IPS DF 4.7 (cell line): ENCODE measurements around the gene SAFB2.

ENCODE experiments used
- DNase-seq: peaks from one replicate; pipeline ENCODE4 v3.0.0-alpha.2; 2013; ENCODE audit warnings: low spot score; ENCODE audit errors: extremely low read depth

The SAFB2 gene

DNA sequence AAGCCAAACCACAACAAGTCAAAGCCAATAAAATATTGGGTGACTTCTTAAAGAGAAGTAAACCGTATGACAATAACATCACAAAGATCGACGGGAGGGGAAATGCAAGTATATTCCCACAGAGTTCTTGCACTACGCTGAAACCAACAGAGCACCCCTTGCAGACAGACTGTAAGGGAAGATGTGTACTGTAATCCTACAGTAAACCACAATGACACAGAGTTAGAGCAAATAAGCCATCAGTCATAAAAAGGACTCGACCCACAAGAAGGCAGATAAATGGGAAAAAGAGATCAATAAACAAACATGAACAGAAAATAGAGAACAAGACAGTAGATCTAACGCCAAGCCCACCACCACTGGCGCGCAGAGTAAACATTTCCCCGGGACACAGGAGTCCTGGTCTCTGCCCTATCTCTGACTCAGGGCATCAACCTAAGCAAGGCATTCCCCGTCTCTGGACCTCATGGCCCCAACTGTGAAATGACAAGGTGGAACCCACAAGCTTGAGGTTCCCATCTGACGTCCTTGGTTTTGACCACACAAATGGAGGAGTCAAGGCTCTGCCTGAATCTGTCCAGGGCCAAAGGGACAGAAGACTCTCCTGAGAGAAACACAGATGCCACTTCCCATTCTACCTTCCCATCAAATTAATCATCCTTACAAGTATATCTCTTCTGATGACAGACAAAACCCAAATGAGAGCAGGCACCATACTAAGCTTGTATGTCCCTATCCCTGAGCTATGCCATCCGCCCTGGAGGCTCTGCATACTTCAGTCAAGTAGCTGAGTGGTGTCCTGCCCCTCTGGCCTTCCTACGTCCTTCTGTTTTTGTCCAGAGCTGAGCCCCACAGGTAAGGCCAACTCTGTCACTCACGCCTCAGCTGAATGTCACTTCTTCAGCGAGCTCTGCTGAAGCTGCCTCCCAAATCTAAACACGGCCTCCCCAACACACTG, 15.0 kb downstream of the SAFB2 start:
- DNase-seq = no peak

DNA sequence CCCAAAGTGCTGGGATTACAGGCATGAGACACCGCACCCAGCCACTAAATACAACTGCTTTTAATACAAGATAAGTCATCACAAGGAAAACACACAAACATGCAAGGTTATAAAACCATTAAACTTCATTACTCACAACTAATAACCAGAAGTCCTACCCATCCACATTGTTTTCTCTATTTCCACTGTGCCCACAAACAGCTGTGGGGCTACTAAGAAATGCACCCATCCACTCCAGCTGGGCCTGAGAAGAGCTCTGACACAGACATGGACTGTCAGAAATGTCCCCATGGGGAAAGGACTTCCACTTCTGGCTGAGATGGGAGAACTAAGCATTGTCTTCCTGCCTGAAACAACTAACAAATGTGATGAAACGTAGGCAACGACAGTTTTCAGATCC, 17.2 kb downstream of the SAFB2 start:
- no peak for DNase-seq

DNA sequence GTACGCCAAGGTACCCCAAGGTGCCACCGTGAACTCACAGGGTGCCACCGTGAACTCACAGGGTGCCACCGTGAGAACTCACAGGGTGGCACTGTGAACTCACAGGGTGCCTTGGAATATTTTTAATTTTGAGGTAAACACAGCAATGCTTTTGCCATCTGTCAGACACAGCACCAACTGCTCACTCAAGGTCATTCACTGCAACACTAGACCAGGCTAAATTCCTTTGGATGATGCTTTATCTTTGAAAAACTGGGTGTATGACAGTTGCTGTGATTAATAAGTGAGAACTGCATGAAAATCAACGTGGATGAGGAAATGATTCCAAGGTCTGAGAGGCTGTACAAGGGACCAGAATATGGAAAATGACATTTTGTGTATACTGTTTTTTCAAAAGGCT, 18.9 kb downstream of the SAFB2 start:
- no peak for DNase-seq

DNA sequence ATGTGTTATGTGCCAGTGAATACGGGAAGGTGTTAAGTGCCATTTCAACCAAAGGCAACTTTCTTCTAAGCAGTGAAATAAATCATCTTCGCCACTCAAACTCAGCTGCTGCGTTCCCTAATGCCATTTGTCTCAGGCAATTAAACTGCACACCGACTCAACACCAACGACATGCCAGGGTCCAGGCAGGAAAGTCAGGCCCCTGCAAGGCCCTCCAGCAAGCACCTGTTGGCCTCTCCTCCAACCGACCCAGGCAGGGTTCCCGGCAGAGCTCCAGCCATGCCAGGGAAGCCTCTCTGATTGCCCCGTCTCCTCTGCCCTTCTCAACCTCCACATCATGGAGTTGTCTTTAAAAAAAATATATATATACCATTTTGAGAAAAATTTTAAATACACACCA, 21.8 kb downstream of the SAFB2 start:
- no peak for DNase-seq

DNA sequence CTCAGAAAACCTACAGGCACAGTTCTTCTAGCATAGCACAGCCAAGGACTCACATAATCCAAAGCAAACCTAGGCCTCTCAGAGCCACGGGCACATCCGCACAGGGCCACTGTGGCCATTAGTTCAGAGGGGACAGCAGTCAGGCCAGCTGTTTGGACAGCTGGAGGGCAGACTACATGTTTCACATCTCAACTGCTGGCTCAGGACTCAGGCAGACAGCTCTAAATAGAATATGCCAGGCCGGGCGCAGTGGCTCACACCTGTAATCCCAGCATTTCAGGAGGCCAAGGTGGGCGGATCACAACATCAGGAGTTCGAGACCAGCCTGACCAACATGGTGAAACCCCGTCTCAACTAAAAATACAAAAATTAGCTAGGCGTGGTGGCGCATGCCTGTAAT, 26.8 kb downstream of the SAFB2 start:
- DNase-seq = no peak

DNA sequence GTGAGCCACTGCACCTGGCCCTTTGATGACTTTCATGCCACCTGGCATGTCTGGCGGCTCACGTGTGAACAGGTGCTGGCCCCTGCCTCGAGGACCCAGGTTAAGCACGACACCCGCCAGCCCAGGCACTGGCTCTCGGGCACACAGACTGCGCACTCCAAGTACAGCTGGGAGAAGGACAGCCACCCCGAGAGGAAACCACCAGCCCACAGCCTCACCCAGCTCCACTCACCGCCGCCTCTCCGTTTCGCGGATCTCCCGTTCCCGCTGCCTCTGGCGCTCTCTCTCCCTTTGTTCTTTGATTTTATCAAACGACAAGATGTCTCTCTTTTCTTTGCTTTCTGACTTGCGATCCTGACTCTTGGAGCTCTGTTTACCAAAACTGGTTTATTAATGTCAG, 27.4 kb downstream of the SAFB2 start:
- no peak for DNase-seq

DNA sequence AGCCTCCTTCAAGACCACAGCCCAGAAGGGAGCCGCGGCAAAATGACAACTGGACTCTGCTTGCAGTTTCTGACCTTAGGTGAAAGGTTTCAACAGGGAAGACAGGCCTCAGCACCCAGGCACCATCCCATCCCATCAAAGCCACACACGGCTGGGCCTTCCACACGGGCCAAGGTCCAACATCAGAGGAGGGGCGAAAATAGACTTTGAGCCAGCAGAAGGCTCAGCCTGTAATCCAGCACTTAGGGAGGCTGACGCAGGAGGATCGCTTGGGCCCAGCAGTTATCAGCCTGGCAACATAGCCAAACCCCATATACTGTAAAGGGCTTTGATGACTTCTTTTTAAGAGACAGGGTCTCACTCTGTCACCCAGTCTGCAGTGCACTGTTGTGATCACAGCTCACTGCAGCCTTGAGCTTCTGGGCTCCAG, 28.0 kb downstream of the SAFB2 start:
- no peak for DNase-seq

DNA sequence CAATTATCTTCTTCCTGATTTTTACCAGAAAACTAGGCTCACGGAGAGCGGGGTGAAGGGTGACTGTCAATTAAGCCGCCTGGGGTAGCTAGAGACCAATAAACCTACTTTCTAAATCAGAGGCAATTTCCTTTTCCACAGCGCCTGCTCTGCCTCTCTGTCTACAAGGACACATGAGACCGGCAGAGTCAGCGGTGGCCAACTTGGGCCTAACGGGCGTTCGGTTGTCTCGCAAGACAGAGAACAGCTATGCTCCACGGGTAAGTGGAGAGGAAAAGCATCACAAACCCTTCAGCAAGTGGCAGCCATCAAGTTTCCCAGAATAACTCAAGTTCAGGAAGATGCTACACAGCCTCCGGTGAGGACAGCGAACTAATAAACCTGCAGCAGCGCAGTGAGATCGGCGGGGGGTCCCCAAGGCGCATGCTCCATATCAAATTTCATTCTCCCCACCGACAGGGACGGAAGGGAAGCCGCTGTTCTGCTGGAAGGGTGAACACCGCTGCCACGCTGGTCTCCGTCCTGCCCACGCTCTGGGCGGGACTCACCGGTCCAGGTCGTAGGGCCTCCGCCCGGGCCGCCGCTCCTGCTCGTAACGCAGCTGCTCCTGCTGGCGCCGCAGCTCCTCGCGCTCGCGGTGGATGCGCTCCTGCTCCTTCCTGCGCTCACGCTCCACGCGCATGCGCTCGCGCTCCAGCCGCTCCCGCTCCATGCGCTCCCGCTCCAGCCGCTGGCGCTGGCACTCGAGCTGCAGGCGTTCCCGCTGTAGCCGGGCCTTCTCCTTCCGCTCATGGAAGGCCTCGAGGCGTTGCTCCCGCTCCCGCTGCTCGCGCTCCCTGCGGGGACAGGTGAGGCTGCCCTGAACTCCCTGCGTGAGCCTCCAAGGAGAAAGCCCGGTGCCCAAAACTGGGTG, 29.0 kb downstream of the SAFB2 start:
- DNase-seq = no peak

DNA sequence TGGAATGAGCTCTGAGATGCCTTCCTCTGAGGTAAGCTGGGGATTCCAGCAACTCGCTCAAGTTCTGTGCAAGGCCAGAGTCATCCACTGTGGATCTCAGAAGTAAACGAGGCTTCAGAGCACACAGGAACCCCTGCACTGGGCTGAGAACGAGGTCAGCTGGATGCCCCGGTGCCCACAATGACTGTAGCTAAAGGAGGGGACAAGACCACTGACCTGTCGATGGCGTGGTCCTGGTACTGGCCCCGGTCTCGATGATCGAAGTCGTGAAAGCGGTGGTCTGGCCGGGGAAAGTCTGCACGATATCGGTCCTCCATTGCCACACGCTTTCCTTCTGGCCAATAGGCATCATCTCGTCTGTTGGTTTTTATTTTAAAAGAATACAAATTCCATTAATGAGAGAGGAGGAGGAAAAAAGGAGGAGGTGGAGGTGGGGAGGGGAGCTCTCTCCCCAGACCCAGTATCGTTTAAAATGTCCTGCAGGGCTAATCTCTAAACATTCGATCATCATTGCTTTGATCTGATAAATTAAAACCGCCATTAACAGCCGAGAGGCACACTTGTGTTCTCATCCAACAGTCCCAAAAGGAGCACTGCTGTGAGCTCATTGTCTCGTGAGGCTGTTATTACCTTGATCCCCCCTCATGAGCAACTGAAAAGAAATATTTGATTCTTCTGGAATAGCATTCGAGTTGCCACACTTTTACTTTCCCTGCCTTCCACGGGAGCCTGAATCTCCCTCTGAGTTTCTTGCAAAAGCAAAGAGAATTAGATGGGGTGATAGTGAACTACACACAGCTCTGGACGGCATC, 29.8 kb downstream of the SAFB2 start:
- DNase-seq = no peak

DNA sequence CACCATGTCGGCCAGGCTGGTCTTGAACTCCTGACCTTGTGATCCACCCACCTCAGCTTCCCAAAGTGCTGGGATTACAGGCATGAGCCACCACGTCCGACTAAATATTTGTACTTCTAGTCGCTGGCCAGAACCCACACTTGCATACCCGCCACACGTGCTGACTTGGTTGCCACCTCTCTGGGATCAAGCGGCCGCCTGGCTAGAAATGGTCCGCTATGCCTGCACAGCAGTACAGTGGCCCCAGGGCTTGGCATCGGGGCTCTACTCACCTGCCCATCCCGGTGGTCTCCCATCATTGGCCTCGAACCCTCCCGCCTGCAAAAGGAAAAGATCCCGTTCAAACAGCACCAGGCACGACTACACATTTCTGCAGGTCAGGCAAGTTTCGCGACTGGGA, 31.1 kb downstream of the SAFB2 start:
- DNase-seq = no peak

DNA sequence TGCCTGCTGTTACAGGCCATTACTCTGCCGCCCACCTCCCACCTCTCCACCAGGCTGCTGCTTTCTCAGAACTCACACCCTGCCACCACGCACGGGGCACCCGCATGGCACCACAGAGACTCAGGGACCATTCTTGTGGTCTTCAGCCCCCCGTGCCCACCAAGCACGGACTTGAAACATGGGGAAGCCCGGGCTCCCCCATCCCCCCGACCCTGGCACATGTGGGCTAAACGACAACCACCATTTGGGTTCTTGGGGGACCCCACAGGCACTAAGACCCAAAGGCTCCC, 31.8 kb downstream of the SAFB2 start:
- DNase-seq = no peak

DNA sequence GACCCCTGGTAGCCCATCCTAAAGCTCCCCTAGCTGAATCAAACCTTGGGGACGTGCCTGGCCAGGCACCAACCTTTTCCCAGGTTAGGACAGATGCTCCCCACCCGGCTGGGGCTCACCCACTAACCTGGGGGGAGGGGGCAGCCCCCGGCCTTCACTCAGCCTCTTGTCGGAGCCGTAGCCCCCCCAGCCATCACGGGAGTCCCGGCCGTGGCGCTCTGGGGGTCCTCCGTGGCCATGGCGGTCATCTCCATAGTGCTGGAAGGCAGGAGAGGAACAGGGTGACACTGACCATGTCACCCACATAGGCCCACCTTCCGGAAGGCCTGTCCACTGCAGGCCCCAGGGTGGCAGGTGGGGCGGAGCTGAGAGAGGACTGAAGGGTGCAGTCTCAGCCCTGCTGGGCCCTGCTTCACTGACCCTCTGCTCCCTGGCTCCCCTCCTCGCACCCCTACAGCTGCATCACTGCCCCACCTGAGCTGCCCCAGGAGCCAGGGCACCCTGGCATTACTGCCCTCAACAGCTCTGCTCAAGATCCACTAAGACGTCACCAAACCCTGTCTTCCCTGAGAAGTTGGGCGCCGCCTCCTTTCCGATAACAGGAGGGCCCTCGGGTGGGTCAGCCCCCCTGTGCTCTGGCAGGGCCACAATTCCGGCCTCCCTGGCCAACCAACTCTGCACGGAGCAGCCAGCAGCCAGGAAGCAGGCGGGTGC, 32.3 kb downstream of the SAFB2 start:
- no peak for DNase-seq

DNA sequence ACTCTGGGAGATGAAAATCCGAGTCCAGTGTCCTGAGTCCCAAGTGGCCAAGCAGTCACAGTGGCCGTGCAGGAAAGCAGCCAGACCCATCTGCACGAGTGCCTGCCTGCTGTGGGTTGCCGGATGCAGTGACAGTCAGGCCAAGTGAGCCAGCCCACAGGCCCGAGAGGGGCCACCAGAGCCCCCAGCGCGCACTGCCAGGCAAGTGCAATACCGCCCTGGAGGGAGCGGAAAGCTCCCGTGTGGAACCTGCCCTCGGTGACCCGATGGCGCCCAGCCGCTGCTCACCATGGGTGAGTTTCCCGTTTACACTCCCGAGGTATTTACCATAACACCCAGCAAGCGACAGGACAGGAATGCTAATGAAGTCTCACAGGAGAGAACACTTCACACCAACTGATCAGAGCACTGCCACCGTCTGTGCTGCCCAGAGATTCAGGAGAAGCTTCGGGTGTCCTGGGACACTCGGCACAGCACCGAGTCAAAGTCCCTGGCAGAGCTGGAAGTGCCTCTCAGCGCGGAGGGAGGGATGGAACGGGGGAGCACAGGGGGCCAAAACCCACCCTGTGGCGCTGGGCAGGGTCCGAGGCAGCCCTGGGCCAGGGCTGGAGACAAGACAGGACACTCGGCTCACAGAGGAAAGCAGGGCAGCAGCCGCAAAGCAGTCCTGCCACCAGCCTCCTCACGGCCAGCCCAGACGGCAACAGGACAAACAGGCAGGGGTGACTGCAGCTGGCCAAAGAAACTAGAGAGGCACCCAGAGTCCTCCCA, 33.5 kb downstream of the SAFB2 start:
- no peak for DNase-seq

DNA sequence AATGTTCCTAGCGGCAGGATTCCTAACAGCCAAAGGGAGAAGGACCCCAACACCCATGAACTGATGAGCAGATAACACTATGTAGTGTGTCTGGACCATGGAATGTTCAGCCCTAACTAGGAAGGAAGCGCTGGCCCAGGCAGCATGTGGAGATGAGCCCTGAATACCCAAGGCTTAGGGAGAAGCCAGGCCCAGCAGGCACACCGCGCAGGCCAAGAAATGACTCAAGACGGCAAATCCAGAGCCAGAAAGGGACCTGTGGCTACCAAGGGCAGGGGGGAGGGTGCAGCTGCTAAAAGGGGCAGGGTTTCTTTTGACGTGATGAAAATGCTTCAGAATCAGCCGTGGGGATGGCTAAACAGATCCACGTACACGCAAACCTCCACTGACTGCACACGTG, 34.1 kb downstream of the SAFB2 start:
- DNase-seq = no peak

DNA sequence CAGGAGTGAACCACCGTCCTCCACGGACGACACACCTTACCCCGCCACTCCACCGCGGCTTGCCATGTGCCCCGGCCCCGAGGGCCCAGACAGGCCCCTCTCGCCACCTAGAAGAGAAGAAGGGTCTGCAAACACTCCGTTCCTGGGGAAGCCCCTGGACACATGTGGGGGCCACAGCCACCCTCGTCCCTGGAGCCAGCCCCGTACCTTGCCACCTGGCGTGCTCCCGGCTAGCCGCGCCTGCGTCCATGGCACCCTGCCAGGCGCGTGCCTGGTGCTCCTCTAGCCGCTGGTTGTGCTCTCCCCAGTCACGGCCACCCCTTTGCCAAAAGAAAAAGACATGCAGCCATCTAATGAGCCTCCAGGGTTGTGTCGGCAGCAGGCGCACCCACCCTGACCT, 34.9 kb downstream of the SAFB2 start:
- no peak for DNase-seq

DNA sequence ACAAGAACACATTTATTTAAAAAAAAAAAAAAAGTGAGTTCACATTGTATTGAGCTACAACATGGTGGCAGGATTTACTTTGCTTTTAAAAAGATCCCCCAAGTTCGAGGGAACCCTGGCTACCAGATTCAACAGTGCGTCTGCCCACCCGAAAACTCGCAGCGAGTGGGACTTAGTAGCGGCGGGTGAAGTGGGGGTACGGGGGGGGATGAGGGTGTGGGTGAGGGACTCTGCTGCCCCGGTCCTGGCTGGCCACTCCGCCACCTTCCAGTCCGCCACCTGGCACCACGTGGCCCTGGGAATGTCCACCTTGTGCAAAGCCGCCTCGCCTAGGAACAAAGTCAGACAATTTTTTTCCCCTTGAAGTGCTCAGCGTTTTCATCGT, 35.5 kb downstream of the SAFB2 start:
- DNase-seq = no peak

DNA sequence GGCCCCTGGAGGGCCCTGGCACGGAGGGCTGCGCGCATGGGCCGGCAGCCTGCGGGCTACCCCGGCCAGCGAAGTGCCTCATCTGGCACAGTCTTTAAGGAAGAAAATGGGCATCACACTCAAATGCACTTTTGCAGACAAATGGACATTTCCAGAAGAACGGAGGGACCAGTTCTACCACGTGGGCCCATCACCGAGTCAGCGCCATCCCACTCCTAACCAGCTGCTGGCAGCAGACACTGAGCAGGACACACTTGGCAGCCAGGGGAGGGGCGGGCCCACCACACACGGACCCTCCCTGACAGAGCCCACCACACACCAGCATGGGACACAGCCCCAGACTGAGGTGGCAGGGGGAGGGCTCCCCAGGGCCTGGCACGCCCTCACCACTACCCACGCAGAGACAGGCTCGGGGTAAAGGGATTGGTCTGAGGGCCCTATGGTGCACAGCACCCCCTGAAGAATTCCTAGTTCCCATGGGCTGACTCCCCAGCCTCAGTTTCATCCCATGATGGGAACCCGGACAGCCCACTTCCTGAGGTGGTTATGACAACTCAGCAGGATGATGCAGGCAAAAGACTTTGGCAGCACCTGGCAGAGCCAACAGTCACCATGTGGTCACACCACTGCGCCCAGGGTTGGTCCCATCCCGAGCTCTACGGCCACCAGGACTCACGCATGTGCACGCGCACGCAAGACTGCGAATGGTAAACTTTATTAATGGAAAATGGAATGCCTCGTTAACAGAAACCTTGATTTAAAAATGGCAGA, 36.1 kb downstream of the SAFB2 start:
- no peak for DNase-seq

DNA sequence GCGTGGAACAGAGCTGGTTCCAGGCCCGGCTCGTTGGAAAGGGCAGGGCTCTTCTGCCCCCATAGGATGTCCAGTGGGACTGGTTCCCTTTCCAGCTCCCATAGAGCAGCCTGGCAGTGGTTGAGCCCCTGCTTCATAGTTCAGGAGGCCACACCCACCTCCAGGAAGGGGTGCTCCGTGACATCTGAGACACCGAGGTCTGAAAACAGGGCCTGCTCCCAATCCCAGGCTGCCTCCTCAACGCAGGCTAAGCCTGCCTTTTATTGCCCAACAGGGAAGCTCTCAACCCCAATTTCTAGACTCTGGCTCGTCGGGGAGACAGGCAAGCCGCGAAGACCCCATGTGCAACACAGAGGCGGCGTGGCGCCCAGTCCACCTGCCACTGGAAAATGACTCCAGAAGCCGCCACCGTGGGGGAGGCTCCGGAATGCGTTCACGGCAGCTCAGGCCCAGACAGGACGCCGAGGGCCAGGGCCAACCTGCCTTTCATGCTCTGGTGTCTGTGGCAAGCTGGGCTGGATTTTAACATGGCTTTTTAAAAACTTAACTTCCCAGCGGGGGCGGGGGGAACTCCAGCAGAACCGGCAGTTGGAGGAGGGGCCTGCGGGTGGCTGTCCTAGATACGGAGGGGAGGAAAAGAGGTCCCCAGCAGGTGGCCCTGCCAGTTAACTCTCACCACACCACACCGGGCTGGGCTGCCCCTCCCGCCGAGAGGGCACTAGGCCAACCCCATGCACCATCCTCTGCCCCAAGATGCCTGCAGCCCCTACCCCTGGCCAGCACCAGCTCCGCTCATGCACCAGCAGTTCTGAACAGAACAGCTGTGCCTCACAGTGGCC, 36.9 kb downstream of the SAFB2 start:
- no peak for DNase-seq

DNA sequence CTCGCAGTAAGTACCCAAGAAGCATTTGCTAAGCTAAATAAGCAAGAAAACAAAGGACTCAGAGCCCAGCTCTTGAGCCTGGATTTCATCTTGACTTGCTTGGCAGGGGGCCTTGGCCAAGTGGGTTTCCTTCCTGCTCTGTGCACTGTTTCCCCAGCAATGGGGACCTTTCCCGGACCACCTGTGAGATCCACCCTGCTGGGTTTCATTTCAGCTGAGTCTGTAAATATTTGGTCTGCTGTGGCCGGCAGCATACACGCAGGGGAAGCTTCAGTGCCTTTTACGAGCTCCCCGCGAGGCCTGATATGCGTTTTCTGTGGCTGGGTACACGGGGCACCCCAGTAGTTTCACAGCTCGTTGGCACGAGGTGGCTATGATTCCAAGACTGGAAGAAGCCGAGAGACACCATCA, 42.4 kb downstream of the SAFB2 start:
- no peak for DNase-seq
